Left lobe of liver (tissue), 2 donors: ENCODE results near the gene YJEFN3. TPM values are rescaled to one million over a fixed set of nuclear protein-coding genes. Genes with fewer than 3 reads are reported as not detected.

Experiments
- ATAC-seq: fragments of 200-7000 bp; cut with Tn5 transposase; one replicate; pipeline ENCODE4 v1.9.1; 2020; ENCODE audit warnings: mild to moderate bottlenecking, moderate library complexity
- DNase-seq: peaks from one replicate; pipeline ENCODE4 v3.0.0-alpha.2; 2020; ENCODE audit warnings: low spot score
- total RNA-seq: library from RNA; stranded (reverse); gene quantifications from one replicate; pipeline ENCODE4 v1.2.1, GENCODE V29; 2021
- donor health status: DM: no; HTN: no; CAD: no; lungs with moderate emphysema.
- donor health status: DM: no; HTN: yes; CAD: no.

Gene YJEFN3
- total RNA-seq, 1 donor from 2014 or later: 5.9 TPM

DNA sequence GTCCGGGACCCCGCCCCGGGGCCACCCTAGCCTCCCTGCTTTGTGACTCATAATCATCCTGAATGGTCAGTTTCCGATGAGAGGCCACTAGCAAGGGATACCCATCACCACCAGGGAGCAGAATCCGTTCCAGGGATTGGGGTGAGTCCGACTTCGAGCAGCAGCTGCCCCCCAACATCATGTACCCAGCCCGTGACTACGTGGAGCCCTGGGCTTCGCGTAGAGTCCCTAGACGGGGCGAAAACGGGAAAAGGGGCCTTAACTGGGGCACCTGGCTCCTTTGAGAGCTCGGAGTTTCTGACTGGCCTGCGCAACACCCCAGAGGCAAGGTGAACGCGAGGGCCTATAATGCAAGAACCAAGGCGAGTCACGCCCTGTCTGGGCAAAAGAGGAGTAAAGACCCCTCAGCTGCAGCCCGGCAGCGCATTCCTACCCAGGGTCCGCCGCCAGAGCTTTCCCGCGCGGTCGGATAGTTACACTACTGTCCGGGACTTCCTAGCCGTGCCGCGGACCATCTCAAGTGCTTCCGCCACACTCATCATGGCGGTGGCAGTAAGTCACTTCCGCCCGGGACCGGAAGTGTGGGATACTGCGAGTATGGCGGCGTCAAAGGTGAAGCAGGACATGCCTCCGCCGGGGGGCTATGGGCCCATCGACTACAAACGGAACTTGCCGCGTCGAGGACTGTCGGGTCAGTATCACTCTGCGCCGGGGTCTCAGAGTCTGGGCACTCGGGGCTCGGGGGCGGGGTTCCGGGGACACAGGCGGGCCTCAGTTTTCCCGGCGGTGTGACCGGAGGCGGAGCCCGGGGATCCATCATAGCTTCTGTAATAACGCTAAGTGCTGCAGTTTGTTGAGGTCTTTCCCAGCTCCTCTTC, 12.8 kb upstream of the YJEFN3 start, which contains the start of gene NDUFA13:
NDUFA13 (plus strand) TSS at position 584 of the 878 bp plus-strand sequence; CDS start at position 598, 14 bp downstream.
- peak; percentile 94 for DNase-seq
- peak; percentile 95 for ATAC-seq

DNA sequence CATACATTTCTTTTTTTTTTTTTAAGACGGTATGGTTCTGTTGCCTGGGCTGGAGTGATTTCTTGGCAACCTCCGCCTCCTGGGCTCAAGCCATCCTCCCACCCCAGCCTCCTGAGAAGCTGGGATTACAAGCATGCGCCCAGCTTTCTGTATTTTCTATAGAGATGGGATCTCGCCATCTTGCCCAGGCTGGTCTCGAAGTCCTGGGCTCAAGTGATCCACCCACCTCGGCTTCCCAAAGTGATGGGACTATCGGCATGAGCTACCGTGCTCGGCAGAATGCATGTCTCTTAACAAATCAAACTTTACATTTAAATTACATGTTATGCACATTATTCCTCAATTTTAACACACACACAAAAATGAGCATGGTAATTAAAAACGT, 11.5 kb upstream of the YJEFN3 start:
- ATAC-seq (no peak), DNase-seq (no peak)

DNA sequence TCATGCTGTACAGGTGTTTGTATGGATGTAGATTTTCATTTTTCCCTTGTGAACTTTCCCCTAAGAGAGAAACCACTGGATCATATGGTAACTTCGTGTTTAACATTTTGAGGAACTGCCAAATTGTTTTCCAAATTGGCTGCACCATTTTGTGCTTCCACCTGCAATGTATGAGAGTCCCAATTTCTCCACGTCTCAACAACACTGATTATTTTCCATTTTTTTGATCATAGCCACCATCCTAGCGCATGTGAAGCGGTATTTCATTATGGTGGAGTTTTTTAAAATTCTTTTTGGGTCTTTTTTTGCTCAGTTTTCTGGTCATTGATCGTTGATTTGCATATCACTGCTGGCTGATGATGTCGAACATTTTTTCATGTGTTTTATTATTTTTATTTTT, 7.7 kb upstream of the YJEFN3 start:
- ATAC-seq: no peak

DNA sequence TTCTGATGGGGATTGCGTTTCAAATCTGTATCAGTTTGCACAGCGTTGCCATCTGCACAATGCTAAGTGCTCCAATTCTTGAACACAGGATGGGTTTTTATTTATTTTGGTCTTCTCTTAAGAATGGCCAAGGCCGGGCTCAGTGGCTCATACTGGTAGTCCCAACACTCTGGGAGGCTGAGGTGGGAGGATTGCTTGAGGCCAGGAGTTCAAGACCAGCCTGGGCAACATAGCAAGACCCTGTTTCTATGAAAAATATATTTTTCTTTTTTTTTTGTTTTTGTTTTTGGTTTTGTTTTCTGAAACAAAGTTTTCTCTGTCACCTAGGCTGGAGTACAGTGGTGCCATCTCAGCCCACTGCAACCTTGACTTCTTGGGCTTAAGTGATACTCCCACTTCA, 5.5 kb upstream of the YJEFN3 start:
- DNase-seq (no peak), ATAC-seq (no peak)

More for the DNA sequence above, 7.7 kb upstream of the YJEFN3 start:
- DNase-seq: no peak

DNA sequence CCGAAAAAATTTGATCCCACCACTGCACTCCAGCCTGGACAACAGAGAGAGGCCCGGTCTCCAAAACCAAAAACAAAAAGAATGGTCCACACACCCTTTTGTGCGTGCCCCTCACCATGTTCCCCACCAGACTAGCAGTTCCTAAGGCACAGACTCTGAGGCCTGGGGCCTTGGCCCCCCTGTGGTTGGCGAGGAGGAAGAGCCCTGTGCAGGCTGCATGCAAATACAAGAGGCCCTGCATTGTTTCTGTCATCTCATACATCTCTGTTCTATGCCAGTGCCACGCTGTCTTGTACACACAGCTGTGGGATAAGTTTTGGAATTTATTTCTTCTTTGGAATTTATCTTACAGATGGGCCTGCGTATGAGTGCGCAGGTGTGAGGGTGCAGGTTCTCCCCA, 4.7 kb upstream of the YJEFN3 start:
- no peak for DNase-seq
- no peak for ATAC-seq

DNA sequence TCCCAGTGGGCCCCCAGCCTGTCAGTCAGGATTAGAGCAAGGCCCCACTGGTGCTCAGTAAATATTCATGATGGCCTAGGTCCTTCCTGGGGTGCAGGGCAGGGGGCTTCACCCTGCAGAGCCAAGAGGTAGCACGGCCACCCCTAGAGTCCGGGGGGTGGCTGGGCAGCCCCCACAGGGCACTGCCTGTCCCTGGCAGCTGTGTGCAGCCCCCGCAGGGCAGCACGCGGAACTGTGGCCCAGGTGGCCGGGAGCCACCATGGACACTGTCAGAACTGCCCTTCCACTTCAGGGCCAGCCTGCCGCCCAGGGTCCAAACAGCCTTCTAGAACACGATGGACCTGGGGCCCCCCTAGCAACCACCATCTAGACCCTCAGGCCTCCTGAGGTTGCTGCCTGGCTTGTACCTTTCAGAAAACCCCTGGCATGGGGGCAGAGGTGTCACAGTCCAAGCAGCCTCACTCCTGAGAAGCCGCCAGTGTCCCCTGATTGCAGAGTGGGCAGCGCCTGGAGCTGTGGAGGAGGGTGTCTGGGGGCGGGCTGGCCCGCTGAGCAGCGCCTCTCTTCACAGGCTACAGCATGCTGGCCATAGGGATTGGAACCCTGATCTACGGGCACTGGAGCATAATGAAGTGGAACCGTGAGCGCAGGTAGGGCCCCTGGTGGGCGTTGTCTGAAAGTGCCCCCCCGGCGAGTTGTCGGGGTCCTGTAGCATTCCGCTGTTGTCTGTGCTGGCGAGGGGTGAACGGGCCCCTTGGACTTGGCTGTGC, 2.9 kb upstream of the YJEFN3 start:
- no peak for ATAC-seq
- no peak for DNase-seq

DNA sequence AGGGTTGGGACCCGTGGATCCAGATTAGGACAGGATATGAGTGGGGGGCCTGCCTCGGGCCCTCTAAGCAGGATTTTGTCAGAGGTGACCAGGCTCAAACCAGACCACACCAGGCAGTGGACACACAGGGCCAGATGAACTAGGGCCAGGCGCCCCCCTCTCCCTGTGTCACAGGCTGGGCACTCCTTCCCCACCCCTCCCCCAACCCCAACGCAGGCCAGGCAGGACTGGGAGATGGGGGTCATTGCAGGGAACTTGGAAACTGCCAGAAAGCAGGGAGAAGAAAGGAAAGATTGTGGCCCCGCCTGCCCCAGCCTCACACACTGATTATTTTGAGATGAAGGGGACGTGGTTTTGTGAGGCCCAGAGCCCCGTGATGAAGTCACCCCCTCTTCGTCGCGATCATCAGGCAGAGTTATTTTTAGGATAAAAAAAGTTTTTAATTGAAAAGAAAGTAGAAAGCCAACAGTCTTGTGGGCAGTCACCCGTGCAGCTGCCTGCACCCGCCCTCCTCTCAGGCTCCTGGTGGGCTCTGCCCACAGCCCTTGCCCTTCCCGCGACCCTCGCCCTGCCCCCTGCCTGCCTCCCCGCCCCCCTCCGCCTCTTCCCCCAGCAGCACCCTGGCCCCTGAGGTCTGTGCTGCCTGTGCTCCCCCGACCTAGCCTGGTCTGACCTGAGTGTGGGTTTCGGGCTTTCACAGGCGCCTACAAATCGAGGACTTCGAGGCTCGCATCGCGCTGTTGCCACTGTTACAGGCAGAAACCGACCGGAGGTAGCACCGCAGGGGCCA, 1.9 kb upstream of the YJEFN3 start:
- no peak for DNase-seq
- no peak for ATAC-seq

DNA sequence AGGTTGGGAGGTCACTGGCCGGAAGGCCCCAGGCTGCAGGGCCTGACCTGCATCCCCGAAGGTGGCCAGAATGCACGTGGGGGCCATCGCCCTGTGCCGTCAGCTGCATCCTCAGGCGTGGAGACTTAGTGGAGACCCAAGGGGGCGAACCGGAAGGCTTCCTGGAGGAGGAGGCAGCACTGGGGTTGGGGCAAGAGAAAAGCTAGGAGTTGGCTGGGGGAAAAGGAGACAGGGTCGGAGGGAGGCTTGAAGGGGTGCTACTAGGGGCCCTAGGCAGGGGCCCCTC, 1.4 kb upstream of the YJEFN3 start:
- ATAC-seq (no peak), DNase-seq (no peak)

DNA sequence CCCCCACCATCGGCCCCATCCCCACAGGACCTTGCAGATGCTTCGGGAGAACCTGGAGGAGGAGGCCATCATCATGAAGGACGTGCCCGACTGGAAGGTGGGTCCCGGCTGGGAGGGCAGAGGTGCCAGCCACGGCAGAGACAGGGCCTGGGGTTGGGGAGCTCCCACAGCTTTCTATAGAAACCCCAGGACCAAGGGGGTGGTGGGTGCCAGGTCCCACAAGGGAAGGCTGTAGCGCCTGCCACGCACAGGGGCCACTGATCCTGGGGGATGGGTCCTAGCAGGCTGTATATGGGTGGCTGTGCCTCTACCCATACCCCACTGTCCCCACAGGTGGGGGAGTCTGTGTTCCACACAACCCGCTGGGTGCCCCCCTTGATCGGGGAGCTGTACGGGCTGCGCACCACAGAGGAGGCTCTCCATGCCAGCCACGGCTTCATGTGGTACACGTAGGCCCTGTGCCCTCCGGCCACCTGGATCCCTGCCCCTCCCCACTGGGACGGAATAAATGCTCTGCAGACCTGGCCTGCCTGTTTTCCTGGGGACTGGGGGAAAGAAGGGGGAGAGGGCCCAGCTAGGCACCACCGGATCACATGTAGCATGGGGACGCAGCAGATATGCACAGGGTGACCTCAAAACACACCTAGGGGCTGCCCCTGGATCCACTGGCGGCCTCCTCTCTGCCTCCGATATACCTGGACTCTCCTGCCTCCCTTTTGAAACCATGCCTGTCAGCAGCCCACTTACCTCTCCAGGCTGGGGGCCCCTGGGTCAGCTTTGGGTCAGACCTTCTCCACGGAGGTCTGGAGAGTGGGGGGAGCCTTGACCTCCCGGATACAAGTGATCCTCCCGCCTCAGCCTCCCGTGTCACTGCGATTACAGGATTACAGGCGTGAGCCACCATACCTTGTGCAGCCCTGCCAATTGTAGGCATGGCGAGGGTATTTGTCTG, 761 bp upstream of the YJEFN3 start:
- DNase-seq (no peak), ATAC-seq (no peak)

DNA sequence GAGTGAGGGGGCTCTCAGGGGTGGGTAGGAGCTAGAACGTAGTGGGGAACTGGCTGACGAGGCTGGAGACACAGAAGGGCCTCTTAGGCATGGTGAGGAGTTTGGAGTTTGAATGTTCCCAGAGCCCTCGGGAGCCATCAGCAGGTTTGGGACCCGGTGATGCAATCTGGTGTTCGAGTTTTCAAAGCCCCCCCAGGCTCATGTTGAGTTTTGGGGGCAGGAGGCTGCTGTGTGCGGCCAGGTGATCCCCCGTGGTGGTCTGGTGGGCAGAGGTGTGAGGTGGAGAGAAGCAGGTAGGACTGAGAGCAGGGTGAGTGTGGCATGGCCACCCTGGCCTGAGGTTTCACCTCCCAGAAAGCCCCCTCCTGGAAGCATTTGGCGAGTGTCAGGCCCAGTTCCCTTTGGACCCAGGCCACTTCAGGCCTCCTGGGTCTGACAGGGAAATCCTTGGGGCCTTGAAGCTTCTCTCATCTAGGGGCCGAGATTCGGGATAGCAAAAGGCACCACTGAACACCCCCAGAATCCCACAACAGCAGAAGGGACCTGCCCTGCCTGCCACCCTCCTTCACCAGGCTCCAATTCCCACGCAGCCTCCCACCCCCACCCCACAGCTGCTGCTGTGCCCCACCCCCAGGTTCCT, 1.2 kb downstream of the YJEFN3 start:
- DNase-seq (no peak), ATAC-seq (no peak)

DNA sequence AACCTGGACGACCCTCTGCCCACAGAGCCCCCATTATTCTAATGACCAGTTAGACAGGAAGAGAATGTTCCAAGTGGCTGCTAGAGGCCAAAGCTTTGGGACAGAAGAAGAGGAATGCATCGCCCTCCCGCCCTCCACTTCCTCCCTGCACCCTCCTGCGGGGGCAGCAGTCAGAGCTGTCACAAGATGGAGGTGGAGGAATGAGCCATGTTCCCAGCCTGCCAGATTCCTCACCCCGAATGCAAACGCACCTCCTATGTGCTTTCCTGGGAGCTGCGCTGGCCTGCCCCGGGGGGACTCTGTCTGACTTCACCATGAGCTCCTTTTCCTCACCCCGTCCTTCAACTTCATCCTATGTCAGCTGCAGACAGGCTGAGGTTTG, 1.7 kb downstream of the YJEFN3 start:
- ATAC-seq: no peak
- DNase-seq: no peak

DNA sequence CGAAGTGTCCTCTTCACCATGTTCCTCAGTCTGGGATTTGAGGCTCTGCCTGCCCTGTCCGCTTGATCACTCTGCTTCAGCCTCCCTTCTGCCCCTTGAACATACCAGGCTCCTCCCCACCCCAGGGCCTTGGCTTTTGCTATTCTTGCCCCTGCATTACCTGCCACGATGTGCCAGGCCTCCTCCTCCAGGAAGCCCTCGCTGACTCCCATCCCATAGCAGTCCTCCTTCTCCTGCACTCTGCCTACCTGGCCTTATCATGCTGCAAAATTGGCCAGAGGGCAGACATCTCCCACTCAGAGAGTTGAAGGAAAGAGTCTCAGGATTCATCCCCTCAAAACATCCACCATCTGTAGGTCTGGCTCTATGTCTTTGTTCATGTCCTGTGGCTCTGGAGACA, 2.2 kb downstream of the YJEFN3 start:
- DNase-seq (no peak), ATAC-seq (no peak)

DNA sequence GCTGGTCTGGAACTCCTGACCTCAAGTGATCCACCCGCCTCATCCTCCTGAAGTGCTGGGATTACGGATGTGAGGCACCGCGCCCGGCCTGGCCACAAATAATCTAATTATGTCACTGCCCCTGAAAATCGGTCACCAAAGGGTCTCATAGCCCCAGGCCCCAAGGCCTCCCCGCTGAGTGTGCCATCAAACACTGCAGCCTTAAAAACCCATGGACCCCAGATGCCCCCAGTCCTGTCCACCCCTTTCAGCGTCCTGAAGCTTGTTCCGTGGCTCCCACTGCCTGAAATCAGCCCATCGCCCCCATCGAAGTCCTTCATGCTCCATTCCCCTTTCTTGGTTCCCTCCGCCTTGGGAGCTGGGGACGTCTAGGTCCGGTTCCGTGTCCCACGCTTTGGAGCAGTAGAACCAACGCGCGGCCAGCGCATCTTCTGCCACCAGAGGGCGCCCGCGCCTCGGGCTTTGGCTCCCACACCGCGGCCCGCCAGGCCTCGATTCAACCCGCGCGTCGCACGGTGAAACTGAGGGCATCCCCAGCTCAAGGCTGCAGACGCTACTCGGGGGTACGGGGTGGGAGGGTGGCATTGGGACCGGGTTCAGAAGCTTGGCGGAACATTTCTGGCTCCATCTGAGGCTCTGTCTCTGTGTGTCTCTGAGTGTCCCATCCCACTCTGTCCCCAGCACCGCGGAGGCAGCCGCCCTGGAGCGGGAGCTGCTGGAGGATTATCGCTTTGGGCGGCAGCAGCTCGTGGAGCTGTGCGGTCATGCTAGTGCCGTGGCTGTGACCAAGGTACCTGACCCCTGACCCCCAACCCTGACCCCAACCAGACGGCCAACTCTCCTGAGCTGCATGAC, 3.5 kb downstream of the YJEFN3 start:
- ATAC-seq (peak; percentile 88), DNase-seq (peak; percentile 79)

DNA sequence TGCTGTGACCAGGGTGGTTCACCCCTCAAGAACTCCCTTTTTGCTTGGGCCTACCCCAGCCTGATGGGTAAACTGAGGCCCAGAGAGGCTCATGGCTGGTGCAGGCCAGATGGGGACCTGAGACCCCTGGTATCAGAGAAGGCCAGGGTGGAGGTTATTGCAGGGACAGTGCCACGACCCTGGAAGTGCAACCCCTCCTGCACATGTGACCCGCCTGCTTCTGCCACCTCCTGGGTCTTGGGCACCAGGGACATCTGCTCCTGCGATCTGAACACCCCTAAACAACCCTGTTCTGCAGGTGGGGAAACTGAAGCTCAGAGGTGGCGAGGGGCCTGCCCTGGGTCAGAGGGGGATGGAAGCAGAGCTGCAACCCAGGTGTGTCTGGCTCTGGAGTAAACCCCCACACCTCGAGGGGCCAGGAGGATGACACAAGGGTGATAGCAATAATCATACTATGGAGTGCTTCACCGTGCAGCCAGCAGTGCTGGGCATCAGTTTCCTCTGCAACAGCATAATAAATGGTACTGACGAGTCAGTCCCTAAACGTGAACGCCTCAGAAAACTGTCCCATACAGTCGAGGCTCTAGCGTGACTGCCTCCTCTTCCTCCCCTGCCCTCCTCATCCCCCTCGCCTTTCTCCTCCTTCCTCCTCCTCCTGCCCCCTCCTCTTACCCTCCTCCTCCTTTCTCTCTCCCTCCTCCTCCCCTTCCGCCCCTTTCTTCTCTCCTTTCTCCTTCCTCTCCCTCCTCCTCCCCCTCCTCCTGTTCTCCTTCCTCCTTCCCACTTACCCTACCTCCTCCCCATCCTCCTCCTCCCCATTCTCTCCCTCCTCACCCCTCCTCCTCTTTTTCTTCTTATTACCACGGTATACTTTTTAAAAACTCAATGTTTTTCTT, 4.3 kb downstream of the YJEFN3 start:
- ATAC-seq: no peak

DNA sequence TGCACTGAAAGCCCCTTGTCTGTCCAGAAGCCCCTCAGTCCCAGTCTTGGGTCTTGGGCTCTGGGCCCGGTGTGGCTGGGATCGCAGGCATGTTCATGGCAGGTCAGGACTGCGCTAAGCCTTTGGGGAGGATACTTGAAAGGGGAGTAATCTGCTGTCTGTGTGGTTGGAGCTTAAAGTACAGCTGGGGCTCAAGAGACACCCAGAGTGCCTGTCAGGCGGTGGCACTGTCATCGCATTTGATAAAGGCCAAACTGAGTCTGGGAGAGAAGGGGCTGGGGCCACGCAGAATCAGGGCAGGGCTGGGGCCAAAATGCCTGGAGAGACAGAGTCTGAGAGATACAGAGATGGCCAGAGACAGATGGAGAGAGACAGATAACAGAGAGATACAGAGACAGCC, 5.1 kb downstream of the YJEFN3 start:
- ATAC-seq (no peak), DNase-seq (no peak)

More for the DNA sequence above, 4.3 kb downstream of the YJEFN3 start:
- DNase-seq: no peak

DNA sequence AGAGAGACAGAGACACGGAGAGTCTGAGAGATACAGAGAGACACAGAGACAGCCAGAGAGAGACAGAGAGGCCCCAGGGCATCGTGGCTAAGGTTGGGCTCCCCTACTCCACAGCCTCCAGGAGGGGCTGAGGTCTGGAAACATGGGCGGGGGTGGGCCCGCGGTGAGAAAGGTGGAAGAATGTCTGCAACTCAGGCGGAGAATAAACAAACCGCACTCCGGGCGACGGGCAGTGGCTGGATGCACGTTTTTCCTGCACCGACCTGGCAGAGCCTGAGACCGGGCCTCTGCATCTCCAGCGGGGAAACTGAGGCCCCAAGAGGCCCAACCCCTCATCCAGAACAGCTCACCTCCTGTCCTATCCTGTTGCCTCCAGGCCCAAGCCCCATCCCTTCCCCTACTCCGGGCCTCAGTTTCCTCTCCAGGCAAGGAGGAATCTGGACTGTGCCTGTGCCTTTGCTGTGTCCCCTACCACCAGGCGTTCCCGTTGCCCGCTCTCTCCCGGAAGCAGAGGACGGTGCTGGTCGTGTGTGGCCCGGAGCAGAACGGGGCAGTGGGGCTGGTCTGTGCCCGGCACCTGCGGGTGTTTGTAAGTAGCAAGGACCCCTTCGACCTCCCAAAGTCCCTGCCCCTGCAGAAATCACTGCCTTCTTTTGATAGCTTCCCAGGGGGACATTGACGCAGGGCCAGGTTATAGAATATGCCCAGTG, 6.0 kb downstream of the YJEFN3 start:
- DNase-seq: no peak
- no peak for ATAC-seq
